ENCODE measurements around the gene ENPP7.
A peak's percentile ranks its signal among the peaks of the same experiment; 100 is the strongest.

The ENPP7 gene

DNA sequence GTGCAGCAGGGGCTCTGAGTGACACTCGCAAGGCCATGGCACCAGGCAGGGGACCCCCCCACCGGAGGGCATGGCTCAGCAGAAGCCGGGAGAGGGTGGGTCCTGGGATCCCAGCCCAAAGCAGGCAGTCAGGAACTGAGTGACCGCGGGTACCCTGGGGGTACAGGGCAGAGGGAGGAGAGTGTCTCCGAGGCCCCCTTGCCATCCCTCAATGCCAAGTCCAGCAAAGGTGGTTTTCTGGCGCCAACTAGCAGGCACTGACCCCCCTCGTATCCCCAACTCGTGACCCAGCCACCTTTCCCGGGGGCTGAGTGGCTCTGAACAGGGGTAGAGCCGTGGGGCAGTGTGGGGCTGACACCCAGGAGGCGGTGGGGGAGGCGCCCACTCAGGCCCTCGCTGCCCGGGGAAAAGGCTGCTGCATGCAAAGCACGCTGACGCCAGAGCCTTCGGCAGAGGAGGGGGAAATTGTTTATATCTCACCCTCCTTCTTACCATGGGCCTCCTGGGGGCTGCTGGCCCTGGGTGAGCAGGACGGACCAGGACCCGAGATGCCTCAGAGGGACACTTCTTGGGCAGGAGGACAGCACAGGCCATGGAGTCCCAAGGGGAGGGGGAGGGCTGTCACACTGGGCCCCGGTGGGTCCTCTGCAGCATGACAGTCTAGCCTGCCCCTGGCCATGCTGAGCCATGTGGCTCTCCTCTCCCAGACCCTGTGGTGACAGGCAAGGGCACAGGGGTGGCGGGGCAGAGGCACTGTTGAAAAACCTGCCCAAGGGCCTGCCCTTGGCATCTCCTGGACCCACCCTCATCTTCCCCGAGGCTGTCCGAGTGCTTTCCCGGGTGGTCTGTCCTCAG, 14.6 kb upstream of the ENPP7 start:
- no peaks in the 10 kb centered on the region for H3K79me2 ChIP-seq (ENCODE audit: insufficient read depth, low read length)
- H2AFZ ChIP-seq (ENCODE audit: low read depth, low read length), result no peak overlapping the region
- H3K27ac ChIP-seq (ENCODE audit: low read length), result no peak overlapping the region
- H4K20me1 ChIP-seq (ENCODE audit: insufficient read depth, low read length), result 0 out of 2 replicates have a peak, but pooled peaks cover 5% of the 10 kb centered on the region
- no peaks in the 10 kb centered on the region for H3K4me1 ChIP-seq (ENCODE audit: insufficient read depth, low read length)
- no peak for TF ChIP-seq EZH2 (IDR thresholded peaks at IDR 0.05; ENCODE audit: borderline replicate concordance, low read depth, low read length, severe bottlenecking)
- TF ChIP-seq, protein P1, sequence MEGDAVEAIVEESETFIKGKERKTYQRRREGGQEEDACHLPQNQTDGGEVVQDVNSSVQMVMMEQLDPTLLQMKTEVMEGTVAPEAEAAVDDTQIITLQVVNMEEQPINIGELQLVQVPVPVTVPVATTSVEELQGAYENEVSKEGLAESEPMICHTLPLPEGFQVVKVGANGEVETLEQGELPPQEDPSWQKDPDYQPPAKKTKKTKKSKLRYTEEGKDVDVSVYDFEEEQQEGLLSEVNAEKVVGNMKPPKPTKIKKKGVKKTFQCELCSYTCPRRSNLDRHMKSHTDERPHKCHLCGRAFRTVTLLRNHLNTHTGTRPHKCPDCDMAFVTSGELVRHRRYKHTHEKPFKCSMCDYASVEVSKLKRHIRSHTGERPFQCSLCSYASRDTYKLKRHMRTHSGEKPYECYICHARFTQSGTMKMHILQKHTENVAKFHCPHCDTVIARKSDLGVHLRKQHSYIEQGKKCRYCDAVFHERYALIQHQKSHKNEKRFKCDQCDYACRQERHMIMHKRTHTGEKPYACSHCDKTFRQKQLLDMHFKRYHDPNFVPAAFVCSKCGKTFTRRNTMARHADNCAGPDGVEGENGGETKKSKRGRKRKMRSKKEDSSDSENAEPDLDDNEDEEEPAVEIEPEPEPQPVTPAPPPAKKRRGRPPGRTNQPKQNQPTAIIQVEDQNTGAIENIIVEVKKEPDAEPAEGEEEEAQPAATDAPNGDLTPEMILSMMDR (IDR thresholded peaks at IDR 0.05; ENCODE audit: borderline replicate concordance, extremely low read depth, low read length, poor library complexity, severe bottlenecking), result no peak
- H3K9ac ChIP-seq (ENCODE audit: low read depth, low read length), result no peak overlapping the region
- H3K36me3 ChIP-seq (ENCODE audit: insufficient read depth, low read length), result no peaks in the 10 kb centered on the region
- no peaks in the 10 kb centered on the region for H3K27me3 ChIP-seq (ENCODE audit: insufficient read depth, low read length, poor library complexity)
- DNase-seq, result no peak
- no peak overlapping the region for H3K4me2 ChIP-seq (ENCODE audit: insufficient read depth, low read length)
- no peaks in the 10 kb centered on the region for H3K9me3 ChIP-seq (ENCODE audit: insufficient read depth, low read length, severe bottlenecking)
- H3K4me3 ChIP-seq (ENCODE audit: low read depth in 1 of 2, low read length in 2 of 2), result no peak overlapping the region
- ATAC-seq (ENCODE audit: insufficient read depth, low read depth), result no peak

DNA sequence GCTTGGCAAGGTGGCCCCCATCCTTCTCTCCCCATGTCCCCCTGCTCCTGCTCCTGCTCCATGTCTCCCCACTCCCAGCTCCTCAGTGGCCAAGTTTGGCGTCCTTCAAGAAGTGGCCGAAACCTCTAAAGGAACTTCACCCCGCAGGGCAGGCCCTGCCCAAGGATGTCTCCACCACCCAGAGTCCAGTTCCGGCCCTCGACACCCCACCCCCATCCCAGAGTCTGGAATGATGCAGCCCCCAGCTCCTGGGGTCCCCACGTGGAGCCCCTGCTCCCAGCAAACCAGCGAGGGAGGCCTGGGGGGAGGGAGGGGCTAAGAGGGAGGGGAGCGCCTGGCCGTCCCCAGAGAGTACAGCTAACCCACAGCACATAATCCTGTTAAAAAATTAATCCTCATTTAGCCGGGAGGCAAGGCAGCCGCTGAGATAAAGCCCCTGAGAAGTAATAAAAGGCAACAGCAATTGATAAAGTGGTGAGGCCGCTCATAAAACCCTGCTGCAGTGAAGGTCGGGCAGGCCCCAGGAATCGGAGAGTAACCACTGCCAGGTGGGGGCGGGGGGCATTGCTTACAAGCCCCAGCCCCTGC, 9.9 kb upstream of the ENPP7 start:
- H3K27ac ChIP-seq (ENCODE audit: low read length), result no peak overlapping the region
- no peaks in the 10 kb centered on the region for H3K79me2 ChIP-seq (ENCODE audit: insufficient read depth, low read length)
- no peak overlapping the region for H2AFZ ChIP-seq (ENCODE audit: low read depth, low read length)
- H3K9ac ChIP-seq (ENCODE audit: low read depth, low read length), result no peak overlapping the region
- H3K9me3 ChIP-seq (ENCODE audit: insufficient read depth, low read length, severe bottlenecking), result no peaks in the 10 kb centered on the region
- no peaks in the 10 kb centered on the region for H3K27me3 ChIP-seq (ENCODE audit: insufficient read depth, low read length, poor library complexity)
- H3K36me3 ChIP-seq (ENCODE audit: insufficient read depth, low read length), result no peaks in the 10 kb centered on the region
- ATAC-seq (ENCODE audit: insufficient read depth, low read depth) (no peak), DNase-seq (no peak)
- no peaks in the 10 kb centered on the region for H3K4me1 ChIP-seq (ENCODE audit: insufficient read depth, low read length)
- no peak overlapping the region for H3K4me3 ChIP-seq (ENCODE audit: low read depth in 1 of 2, low read length in 2 of 2)
- 0 out of 2 replicates have a peak, but pooled peaks cover 5% of the 10 kb centered on the region for H4K20me1 ChIP-seq (ENCODE audit: insufficient read depth, low read length)
- TF ChIP-seq, protein P1 (IDR thresholded peaks at IDR 0.05; ENCODE audit: borderline replicate concordance, extremely low read depth, low read length, poor library complexity, severe bottlenecking), result no peak
- no peak for TF ChIP-seq EZH2 (IDR thresholded peaks at IDR 0.05; ENCODE audit: borderline replicate concordance, low read depth, low read length, severe bottlenecking)
- H3K4me2 ChIP-seq (ENCODE audit: insufficient read depth, low read length), result no peak overlapping the region

- Histone ChIP-seq H4K20me1 (ENCODE audit: insufficient read depth, low read length) (no peaks in the 10 kb centered on the region), H3K9me3 (ENCODE audit: insufficient read depth, low read length, severe bottlenecking) (no peaks in the 10 kb centered on the region), H3K9ac (ENCODE audit: low read depth, low read length) (no peak overlapping the region), H3K4me3 (ENCODE audit: low read depth in 1 of 2, low read length in 2 of 2) (no peak overlapping the region), H3K27ac (ENCODE audit: low read length) (no peak overlapping the region), H2AFZ (ENCODE audit: low read depth, low read length) (no peak overlapping the region), H3K4me1 (ENCODE audit: insufficient read depth, low read length) (no peaks in the 10 kb centered on the region), H3K27me3 (ENCODE audit: insufficient read depth, low read length, poor library complexity) (no peaks in the 10 kb centered on the region), H3K4me2 (ENCODE audit: insufficient read depth, low read length) (no peak overlapping the region), H3K79me2 (ENCODE audit: insufficient read depth, low read length) (no peaks in the 10 kb centered on the region), H3K36me3 (ENCODE audit: insufficient read depth, low read length) (no peaks in the 10 kb centered on the region)
- TF ChIP-seq EZH2 (IDR thresholded peaks at IDR 0.05; ENCODE audit: borderline replicate concordance, low read depth, low read length, severe bottlenecking), result no peak
- TF ChIP-seq, protein P1 (IDR thresholded peaks at IDR 0.05; ENCODE audit: borderline replicate concordance, extremely low read depth, low read length, poor library complexity, severe bottlenecking), result peak; percentile 39
- no peak for DNase-seq
- ATAC-seq (ENCODE audit: insufficient read depth, low read depth), result peak; percentile 58
These were observed 8.6 kb upstream of the ENPP7 start for GRCh38 chr17:79721993-79722671.
